OCI-M2 (cell line): ENCODE data around the gene CXADR.

ENCODE experiments used
- DNase-seq: peaks from one replicate; lab custom pipeline; 2025; ENCODE audit not compliant: unreplicated experiment; lab: John Stamatoyannopoulos, UW

CXADR gene

GRCh38 chr21:17585875-17586450 lies 73.1 kb downstream of the CXADR start:
- peak; percentile 50 for DNase-seq

GRCh38 chr21:17590430-17590829 lies 77.6 kb downstream of the CXADR start:
- no peak for DNase-seq

- DNase-seq: no peak
Observed at GRCh38 chr21:17597680-17598079, 84.8 kb downstream of the CXADR start.

- no peak for DNase-seq
Observed at GRCh38 chr21:17598437-17598836, 85.6 kb downstream of the CXADR start.

GRCh38 chr21:17602874-17603273 lies 90.0 kb downstream of the CXADR start:
- DNase-seq: no peak

- DNase-seq: no peak
Observed at GRCh38 chr21:17607684-17608083, 94.8 kb downstream of the CXADR start.

GRCh38 chr21:17609681-17610080 lies 96.8 kb downstream of the CXADR start:
- no peak for DNase-seq

- no peak for DNase-seq
Observed at GRCh38 chr21:17610911-17611310, 98.1 kb downstream of the CXADR start.

- peak; percentile 30 for DNase-seq
Observed at GRCh38 chr21:17611414-17612022, 98.7 kb downstream of the CXADR start.

GRCh38 chr21:17612023-17612564 lies 99.3 kb downstream of the CXADR start:
- DNase-seq: no peak

GRCh38 chr21:17612565-17613241 lies 99.9 kb downstream of the CXADR start, which contains the start of gene BTG3:
Gene BTG3, minus strand, starts transcription at chr21:17612901. Its CDS starts 3,757 bp downstream, at chr21:17609144.
- no peak for DNase-seq

GRCh38 chr21:17613242-17613676 lies 100.4 kb downstream of the CXADR start:
- DNase-seq: no peak

GRCh38 chr21:17616831-17617230 lies 104.0 kb downstream of the CXADR start:
- DNase-seq: no peak

GRCh38 chr21:17622018-17622417 lies 109.2 kb downstream of the CXADR start:
- no peak for DNase-seq

- no peak for DNase-seq
Observed at GRCh38 chr21:17631195-17631594, 118.4 kb downstream of the CXADR start.

GRCh38 chr21:17636711-17637110 lies 123.9 kb downstream of the CXADR start:
- DNase-seq: no peak

GRCh38 chr21:17640821-17641220 lies 128.0 kb downstream of the CXADR start:
- DNase-seq: no peak
